Neural cell (in vitro differentiated cells): ENCODE measurements around the gene DIP2C. TPM values are rescaled to one million over a fixed set of nuclear protein-coding genes. Genes with fewer than 3 reads are reported as not detected.

Experiments
- H2AFZ ChIP-seq: fragments of 200-600, 300-800 bp; sonication (generic), shearing (Covaris generic); 2 replicates; pipeline ENCODE4 v1.6.0; 2014; ENCODE audit warnings: low read depth, mild to moderate bottlenecking, antibody characterized with exemption, low read length, moderate library complexity
- H3F3A ChIP-seq: fragments of 200-600 bp; shearing (Covaris generic); 2 replicates; pipeline ENCODE4 v1.6.1; 2016; ENCODE audit warnings: mild to moderate bottlenecking, moderate library complexity, mixed read lengths, antibody characterized with exemption, low read length; ENCODE audit not compliant: insufficient read depth, poor library complexity, severe bottlenecking
- H3K27ac ChIP-seq: fragments of 200-600, 300-800 bp; sonication (generic), shearing (Covaris generic); 2 replicates; pipeline ENCODE4 v1.5.1; 2014; ENCODE audit warnings: mild to moderate bottlenecking, low read length, moderate library complexity
- H3K27me3 ChIP-seq: fragments of 300-800, 200-600 bp; sonication (generic), shearing (Covaris generic); 2 replicates; pipeline ENCODE4 v1.6.0; 2014; ENCODE audit warnings: mild to moderate bottlenecking, low read depth, low read length, moderate library complexity; ENCODE audit not compliant: insufficient read depth
- H3K36me3 ChIP-seq: fragments of 300-800, 200-600 bp; sonication (generic), shearing (Covaris generic); 2 replicates; pipeline ENCODE4 v1.5.1; 2014; ENCODE audit warnings: mild to moderate bottlenecking, antibody characterized with exemption, low read length, moderate library complexity; ENCODE audit not compliant: insufficient read depth
- H3K4me2 ChIP-seq: fragments of 300-800, 200-600 bp; sonication (generic), shearing (Covaris generic); 2 replicates; pipeline ENCODE4 v1.6.0; 2014; ENCODE audit warnings: mild to moderate bottlenecking, low read length
- H3K4me3 ChIP-seq: fragments of 300-800, 200-600 bp; sonication (generic), shearing (Covaris generic); 2 replicates; pipeline ENCODE4 v1.5.1; 2014; ENCODE audit warnings: mild to moderate bottlenecking, low read length, moderate library complexity
- H3K79me2 ChIP-seq: fragments of 200-600 bp; shearing (Covaris generic); replicated peaks from 2 replicates; pipeline ENCODE4 v1.6.0; 2014; ENCODE audit warnings: mild to moderate bottlenecking, low read length, moderate library complexity; ENCODE audit not compliant: insufficient read depth
- H3K9ac ChIP-seq: fragments of 300-800, 200-600 bp; sonication (generic), shearing (Covaris generic); 2 replicates; pipeline ENCODE4 v1.6.1; 2016; ENCODE audit warnings: mild to moderate bottlenecking, low read length, mixed read lengths
- H3K9me2 ChIP-seq: fragments of 200-600 bp; shearing (Covaris generic); 2 replicates; pipeline ENCODE4 v1.6.1; 2016; ENCODE audit warnings: mild to moderate bottlenecking, low read length, mixed read lengths; ENCODE audit not compliant: insufficient read depth
- H3K9me3 ChIP-seq: fragments of 200-600, 300-800 bp; sonication (generic), shearing (Covaris generic); 2 replicates; pipeline ENCODE4 v1.6.1; 2016; ENCODE audit warnings: mild to moderate bottlenecking, mixed run types, low read length, moderate library complexity, mixed read lengths
- H4K20me1 ChIP-seq: fragments of 200-600 bp; shearing (Covaris generic); 2 replicates; pipeline ENCODE4 v1.6.1; 2016; ENCODE audit warnings: mild to moderate bottlenecking, mixed run types; ENCODE audit not compliant: insufficient read depth
- CTCF ChIP-seq: fragments of 450-650 bp; IDR thresholded peaks from 2 replicates; pipeline ENCODE4 v1.5.1; 2014; ENCODE audit warnings: antibody characterized with exemption, mild to moderate bottlenecking, moderate library complexity; ENCODE audit not compliant: poor library complexity, severe bottlenecking
- EP300 ChIP-seq: fragments of 450-650 bp; conservative IDR thresholded peaks from 2 replicates; pipeline ENCODE4 v1.6.1; 2014; ENCODE audit warnings: antibody characterized with exemption, mild to moderate bottlenecking, moderate library complexity; ENCODE audit not compliant: poor library complexity, severe bottlenecking
- EZH2 ChIP-seq: fragments of 200-600, 300-800 bp; shearing (Covaris generic), sonication (generic); IDR thresholded peaks from 2 replicates; pipeline ENCODE4 v1.6.1; 2014; ENCODE audit warnings: antibody characterized with exemption, low read length, borderline replicate concordance, mild to moderate bottlenecking; ENCODE audit not compliant: insufficient read depth, poor library complexity, severe bottlenecking
- MXI1 ChIP-seq: fragments of 450-650 bp; conservative IDR thresholded peaks from 2 replicates; pipeline ENCODE4 v1.6.1; 2014; ENCODE audit warnings: antibody characterized with exemption, mild to moderate bottlenecking; ENCODE audit not compliant: poor library complexity, severe bottlenecking
- POLR2AphosphoS5 ChIP-seq: IDR thresholded peaks from 2 replicates; pipeline ENCODE4 v1.6.1; 2012
- RAD21 ChIP-seq: fragments of 450-650 bp; conservative IDR thresholded peaks from 2 replicates; pipeline ENCODE4 v1.6.1; 2014; ENCODE audit warnings: antibody characterized with exemption, mild to moderate bottlenecking, moderate library complexity
- REST ChIP-seq: IDR thresholded peaks from 2 replicates; pipeline ENCODE4 v1.6.1; 2012; ENCODE audit warnings: borderline replicate concordance
- SMC3 ChIP-seq: fragments of 450-650 bp; conservative IDR thresholded peaks from 2 replicates; pipeline ENCODE4 v1.6.1; 2014; ENCODE audit warnings: antibody characterized with exemption, mild to moderate bottlenecking, moderate library complexity; ENCODE audit not compliant: poor library complexity
- TAF1 ChIP-seq: IDR thresholded peaks from 2 replicates; pipeline ENCODE4 v1.6.1; 2012; ENCODE audit warnings: low read depth
- polyA plus RNA-seq: library from polyadenylated mRNA; depleted of rRNA; stranded (reverse); fragments of >200 nt; gene quantifications from 2 replicates; pipeline ENCODE4 v1.2.3, GENCODE V29; 2014

Gene DIP2C
- polyA plus RNA-seq, 1 donor from 2014 or later: 24.1 TPM

- no peaks in the 10 kb centered on the region for H3K36me3 ChIP-seq
- H3K79me2 ChIP-seq: peaks cover 58% of the 10 kb centered on the region
- no peaks in the 10 kb centered on the region for H3K9me3 ChIP-seq
- peak overlapping the region; percentile 43 for H3K4me3 ChIP-seq
- no peaks in the 10 kb centered on the region for H3F3A ChIP-seq
- peak overlapping the region; percentile 23 for H3K4me2 ChIP-seq
- H3K27ac ChIP-seq: peak overlapping the region; percentile 82
- peak; percentile 91 for TF ChIP-seq SMC3
- TF ChIP-seq EP300: no peak
- TF ChIP-seq RAD21: peak; percentile 89
- no peak for TF ChIP-seq EZH2
- peak; percentile 67 for TF ChIP-seq MXI1
- peak; percentile 95 for TF ChIP-seq CTCF
- TF ChIP-seq REST: no peak
- no peak for TF ChIP-seq TAF1
- TF ChIP-seq POLR2AphosphoS5: no peak
- peaks cover 4% of the 10 kb centered on the region for H4K20me1 ChIP-seq
- no peaks in the 10 kb centered on the region for H3K27me3 ChIP-seq
- H2AFZ ChIP-seq: no peak overlapping the region
- H3K9ac ChIP-seq: peak overlapping the region; percentile 63
- H3K9me2 ChIP-seq: no peaks in the 10 kb centered on the region
These were observed 178.2 kb downstream of the DIP2C start for GRCh38 chr10:511101-511848.

- Histone ChIP-seq H3K27ac (peak overlapping the region; percentile 82), H3K36me3 (no peaks in the 10 kb centered on the region), H4K20me1 (peaks cover 4% of the 10 kb centered on the region), H3K4me3 (peak overlapping the region; percentile 43), H3K9me3 (no peaks in the 10 kb centered on the region), H3K79me2 (peaks cover 66% of the 10 kb centered on the region), H3K4me2 (peak overlapping the region; percentile 23), H3F3A (no peaks in the 10 kb centered on the region), H2AFZ (no peak overlapping the region), H3K27me3 (no peaks in the 10 kb centered on the region), H3K9me2 (no peaks in the 10 kb centered on the region), H3K9ac (peak overlapping the region; percentile 63)
- TF ChIP-seq RAD21 (no peak), MXI1 (no peak), EP300 (no peak), POLR2AphosphoS5 (no peak), SMC3 (no peak), REST (no peak), TAF1 (no peak), CTCF (no peak), EZH2 (no peak)
These were observed 179.0 kb downstream of the DIP2C start for GRCh38 chr10:510415-510881.
